Right renal pelvis (tissue), 4 donors: ENCODE data around the gene COL19A1. TPM values are rescaled to one million over a fixed set of nuclear protein-coding genes. Genes with fewer than 3 reads are reported as not detected.
"Not testable (repeated sequence)": the region's sequence is repeated elsewhere in the genome, so short reads cannot be mapped to it uniquely, and the experiment has no call there.

ENCODE experiments used
- DNase-seq, 4 donors: peaks; one replicate each; pipeline ENCODE4 v3.0.0-alpha.2; 2013; ENCODE audit warnings: low read depth in 4 of 4, low spot score in 3 of 4, missing footprints in 1 of 4
- polyA plus RNA-seq, 4 donors: library from polyadenylated mRNA; unstranded; fragments of 120-200 nt; gene quantifications; one replicate each; pipeline ENCODE4 v1.2.1, GENCODE V29; 2013; ENCODE audit not compliant: insufficient read length in 4 of 4

The COL19A1 gene
- polyA plus RNA-seq, 4 donors, result 2.2 to 4.3 (median 2.3) TPM

DNA sequence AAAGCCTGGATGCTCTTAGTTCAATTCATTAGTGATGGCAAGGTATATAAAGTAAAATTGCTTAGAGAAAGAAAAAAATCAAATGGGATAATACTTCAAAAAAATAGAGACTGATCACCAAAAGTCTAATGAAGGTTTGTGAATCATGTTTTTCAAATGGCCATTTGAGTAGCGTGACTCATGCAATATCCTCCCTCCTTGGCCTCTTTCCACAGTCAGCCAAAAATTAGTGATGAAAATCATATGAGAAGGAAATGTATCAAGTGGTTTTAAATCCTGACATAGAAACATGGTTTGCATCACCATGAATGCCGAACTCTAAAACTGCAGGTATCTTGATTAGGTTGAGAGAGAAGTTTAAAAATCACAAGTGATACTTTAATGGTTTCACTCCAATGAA lies 1.2 kb upstream of the COL19A1 start:
- no peak for DNase-seq

GRCh38 chr6:69866770-69867638 lies 648 bp downstream of the COL19A1 start:
- peak in 3 of 4 donors; percentile 36 to 49 (median 47) for DNase-seq

GRCh38 chr6:69867639-69867976 lies 1.3 kb downstream of the COL19A1 start:
- peak in 2 of 4 donors; percentile 1 to 2 for DNase-seq

DNA sequence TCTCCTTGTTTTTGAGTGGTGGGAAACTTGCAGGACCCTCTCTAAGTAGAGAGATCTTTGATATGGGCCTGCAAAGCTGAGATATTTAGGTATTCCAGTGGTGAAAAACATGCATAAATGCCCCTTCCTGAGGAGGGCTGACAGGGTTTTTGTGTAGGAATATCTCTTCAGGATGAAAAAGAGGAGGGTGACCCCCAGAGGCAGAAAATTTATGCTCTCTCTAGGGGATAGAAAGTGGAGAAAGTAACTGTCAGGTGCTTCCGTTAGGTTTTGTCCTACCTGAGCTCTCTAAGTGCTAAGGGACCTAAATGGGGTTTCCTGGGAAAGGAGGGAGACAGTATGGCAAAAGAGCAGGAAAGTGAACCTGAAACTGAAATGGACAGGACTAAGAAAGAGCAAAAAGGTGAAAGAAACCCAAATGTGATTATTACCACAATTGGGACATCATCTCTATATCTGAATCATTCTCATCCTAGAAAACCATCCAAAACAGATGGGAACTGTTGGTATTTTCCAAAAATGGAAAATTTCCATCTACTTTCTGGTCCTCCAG lies 2.0 kb downstream of the COL19A1 start:
- DNase-seq, result no peak

- DNase-seq, result no peak
Observed at GRCh38 chr6:69868961-69869360, 2.6 kb downstream of the COL19A1 start.

DNA sequence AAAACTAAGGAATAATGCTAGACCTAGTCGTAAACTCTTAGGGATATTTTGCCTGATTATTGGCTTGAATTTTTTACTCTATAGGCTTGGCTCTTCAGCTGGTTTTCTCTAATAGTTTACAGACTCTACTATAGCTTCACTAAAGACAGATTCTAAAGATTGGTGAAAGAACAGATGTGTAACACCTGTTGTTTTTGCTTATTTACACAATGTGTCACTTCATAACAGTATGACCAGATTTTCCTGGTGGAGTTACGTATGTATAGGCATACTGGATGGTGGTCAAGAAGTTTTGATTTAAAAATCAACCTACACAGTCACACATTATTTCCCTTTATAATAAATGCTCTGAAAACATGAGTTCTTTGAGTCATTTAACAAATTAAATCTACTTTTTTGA lies 4.8 kb downstream of the COL19A1 start:
- no peak for DNase-seq

DNA sequence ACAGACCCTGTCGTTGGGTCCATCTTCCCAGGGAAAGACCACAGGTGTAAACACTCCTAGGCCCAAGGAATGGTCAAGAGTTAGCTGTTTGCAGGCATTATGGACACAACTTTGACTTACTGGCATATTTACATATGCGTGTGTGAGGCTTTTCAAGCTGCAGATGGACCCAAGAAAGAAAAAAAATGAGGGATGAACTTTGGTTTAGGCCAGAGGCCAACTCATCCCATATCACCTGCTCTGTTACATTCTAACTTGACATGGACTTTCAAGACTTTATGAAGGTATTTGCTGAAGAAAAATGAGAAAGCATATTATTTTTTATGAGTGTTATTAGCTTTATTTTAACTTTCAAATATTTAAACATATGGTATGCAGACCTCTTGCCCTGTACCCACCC lies 6.9 kb downstream of the COL19A1 start:
- no peak for DNase-seq

- no peak for DNase-seq
Observed at GRCh38 chr6:69875715-69876114, 9.4 kb downstream of the COL19A1 start.

DNA sequence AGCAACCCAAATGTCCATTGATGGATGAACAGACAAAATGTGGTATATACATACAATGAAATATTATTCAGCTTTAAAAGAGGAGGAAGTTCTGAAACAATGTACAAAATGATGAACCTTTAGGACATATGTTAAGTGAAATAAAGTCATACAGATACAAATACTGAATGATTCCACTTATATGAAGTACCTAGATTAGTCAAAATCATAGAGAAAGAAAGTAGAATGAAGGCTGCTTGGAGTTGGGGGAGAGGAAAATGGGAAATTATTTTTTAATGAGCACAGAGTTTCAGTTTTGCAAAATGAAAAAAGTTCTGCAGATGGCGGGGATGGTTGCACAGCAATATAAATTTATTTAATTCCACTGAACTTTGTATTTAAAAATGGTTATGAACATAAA lies 12.4 kb downstream of the COL19A1 start:
- DNase-seq, result no peak

GRCh38 chr6:69880601-69881000 lies 14.2 kb downstream of the COL19A1 start:
- DNase-seq, result no peak

DNA sequence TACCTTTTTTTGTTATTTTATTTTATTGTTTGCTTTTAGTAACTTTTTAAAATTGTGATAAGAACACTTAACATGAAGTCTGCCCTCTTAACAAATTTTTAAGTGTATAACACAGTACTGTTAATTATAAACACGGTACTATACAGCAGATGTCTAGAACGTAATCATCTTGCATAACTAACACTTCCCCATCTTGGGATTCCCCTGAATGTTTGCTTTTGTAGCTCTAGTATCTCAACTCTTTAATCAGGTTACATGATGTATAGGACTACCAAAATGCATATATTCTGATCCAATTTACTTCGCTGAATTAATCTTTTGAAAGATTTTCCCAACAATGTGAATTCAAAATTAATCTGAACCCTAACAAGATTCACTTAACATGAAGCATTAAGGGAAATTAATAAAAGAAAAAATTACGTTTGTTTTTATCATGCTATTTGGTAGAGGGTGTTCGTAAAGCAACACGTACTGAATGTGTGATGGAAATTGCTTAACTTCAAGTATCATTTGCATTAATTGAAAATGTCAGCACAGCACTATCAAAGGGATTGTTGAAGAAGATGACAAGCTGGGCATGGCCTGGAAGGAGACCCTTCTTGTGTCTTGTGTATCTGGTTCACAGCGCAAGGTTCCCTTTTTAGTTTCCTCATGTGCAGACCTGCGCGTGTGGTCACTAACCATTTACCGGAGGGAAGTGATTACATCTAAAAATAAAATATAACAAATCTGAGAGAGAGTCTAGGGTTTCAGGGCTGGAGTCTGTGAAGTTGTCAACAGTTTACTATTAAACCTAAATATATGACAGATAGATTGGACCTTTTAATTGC lies 15.2 kb downstream of the COL19A1 start:
- DNase-seq, result no peak

GRCh38 chr6:69883551-69883950 lies 17.2 kb downstream of the COL19A1 start:
- no peak for DNase-seq

- no peak for DNase-seq
Observed at GRCh38 chr6:69884231-69884630, 17.9 kb downstream of the COL19A1 start.

DNA sequence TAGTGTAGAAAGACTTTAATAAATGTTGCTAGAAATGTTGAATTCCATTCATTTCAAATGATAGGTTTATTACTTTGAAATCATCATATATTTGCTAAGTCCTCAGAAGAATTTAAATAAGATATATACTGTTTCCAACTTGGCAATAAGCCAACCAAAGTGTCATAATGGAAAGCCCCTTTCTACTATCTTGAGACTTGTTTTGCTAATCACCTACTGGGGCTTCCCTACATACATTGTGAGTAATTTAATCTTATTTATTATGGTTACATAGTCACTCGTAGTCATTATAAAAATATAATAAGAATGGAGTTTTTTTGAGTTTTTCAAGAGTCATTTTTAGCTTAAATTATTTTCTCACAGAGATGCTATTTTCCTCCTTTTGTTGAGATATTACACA lies 20.7 kb downstream of the COL19A1 start:
- DNase-seq, result no peak

GRCh38 chr6:69887714-69888345 lies 21.5 kb downstream of the COL19A1 start:
- DNase-seq, result no peak

DNA sequence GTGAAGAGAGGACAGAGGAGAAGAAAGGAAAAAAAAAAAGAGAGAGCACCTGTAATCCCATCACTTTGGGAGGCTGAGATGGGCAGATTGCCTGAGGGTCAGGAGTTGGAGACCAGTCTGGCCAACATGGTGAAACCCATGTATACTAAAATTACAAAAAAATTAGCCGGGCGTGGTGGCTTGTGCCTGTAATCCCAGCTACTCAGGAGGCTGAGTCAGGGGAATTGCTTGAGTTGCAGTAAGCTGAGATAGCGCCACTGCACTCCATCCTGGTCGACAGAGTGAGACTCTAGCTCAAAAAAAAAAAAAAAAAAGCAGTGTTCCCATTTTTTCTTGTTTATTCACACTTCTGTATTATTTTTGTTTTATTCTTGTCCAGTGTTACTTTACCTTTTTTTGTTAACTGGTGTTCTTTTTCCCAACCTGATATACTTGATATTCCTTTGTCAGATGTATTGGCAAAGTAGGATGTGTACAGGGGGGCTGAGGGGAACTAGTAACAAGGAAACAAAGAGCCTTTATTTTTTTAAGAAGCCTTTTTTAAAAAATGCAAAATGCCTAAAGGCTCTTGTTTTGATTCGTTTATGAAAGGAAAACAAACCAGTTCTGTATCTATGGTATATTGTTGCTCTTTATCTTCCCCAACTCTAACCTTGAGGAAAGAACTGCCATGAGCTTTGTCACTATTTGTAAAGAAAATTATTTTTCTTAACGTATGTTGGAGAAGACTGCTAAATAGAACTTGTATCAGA lies 22.3 kb downstream of the COL19A1 start:
- no peak for DNase-seq

DNA sequence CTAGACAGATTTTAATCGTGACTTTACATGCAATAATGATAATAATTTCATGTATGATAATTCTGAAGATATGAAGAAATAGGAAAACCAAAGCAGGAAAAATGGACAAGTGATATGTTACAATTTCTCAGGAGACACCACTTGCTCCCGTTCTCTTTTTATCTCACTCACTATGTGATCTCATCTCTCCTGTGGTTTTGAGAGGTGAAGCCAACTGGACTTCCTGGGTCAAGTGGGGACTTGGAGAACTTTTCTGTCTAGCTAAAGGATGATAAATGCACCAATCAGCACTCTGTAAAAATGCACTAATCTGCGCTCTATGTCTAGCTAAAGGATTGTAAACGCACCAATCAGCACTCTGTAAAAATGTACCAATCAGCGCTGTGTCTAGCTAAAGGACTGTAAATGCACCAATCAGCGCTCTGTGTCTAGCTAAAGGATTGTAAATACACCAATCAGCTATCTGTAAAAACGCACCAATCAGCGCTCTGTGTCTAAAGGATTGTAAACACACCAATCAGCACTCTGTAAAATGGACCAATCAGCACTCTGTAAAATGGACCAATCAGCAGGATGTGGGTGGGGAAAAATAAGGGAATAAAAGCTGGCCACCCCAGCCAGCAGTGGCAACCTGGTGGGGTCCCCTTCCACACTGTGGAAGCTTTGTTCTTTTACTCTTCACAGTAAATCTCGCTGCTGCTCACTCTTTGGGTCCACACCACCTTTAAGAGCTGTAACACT lies 23.0 kb downstream of the COL19A1 start:
- not testable (repeated sequence) for DNase-seq

GRCh38 chr6:69892561-69892960 lies 26.2 kb downstream of the COL19A1 start:
- not testable (repeated sequence) for DNase-seq

GRCh38 chr6:69893266-69893665 lies 26.9 kb downstream of the COL19A1 start:
- DNase-seq, result not testable (repeated sequence)
